Activated T-cell treated with anti-CD3 and anti-CD28 coated beads, Interleukin-2, amount 50 U/mL, for 4 hours (primary cell): ENCODE results near the gene ZNF718. TPM values are rescaled to one million over a fixed set of nuclear protein-coding genes. Genes with fewer than 3 reads are reported as not detected.
"Not testable (repeated sequence)": the region's sequence is repeated elsewhere in the genome, so short reads cannot be mapped to it uniquely, and the experiment has no call there.

Experiments
- ATAC-seq, 2 donors: fragments of 200-7000 bp; cut with Tn5 transposase; one replicate each; pipeline ENCODE4 v1.10.0; 2021
- DNase-seq: peaks from one replicate; pipeline ENCODE4 v3.0.0-alpha.2; 2020
- H3K27me3 Mint-ChIP-seq: one replicate; pipeline ENCODE4 v1.8.0; 2021; ENCODE audit warnings: low read depth, mixed read lengths
- H3K36me3 Mint-ChIP-seq: one replicate; pipeline ENCODE4 v1.8.0; 2022; ENCODE audit warnings: mixed read lengths; ENCODE audit not compliant: insufficient read depth
- H3K4me1 Mint-ChIP-seq: one replicate; pipeline ENCODE4 v1.8.0; 2021; ENCODE audit warnings: low read depth, mixed read lengths
- H3K4me3 Mint-ChIP-seq: one replicate; pipeline ENCODE4 v1.8.0; 2021; ENCODE audit warnings: mild to moderate bottlenecking, moderate library complexity, mixed read lengths
- H3K9me3 Mint-ChIP-seq: one replicate; pipeline ENCODE4 v1.8.0; 2021; ENCODE audit warnings: mixed read lengths
- total RNA-seq, 3 donors: library from RNA; stranded (reverse); gene quantifications; one replicate each; pipeline ENCODE4 v1.2.1, GENCODE V29; 2021

The ZNF718 gene
- total RNA-seq, 3 donors from 2014 or later, result 4.5 to 6.4 (median 5.7) TPM

- peaks cover 32% of the 10 kb centered on the region for H3K4me1 Mint-ChIP-seq
- ATAC-seq, DNase-seq, H3K27me3 Mint-ChIP-seq: not testable (repeated sequence)
- H3K9me3 Mint-ChIP-seq, result peaks cover 16% of the 10 kb centered on the region
- peak overlapping the region; percentile 91 for H3K4me3 Mint-ChIP-seq
- peaks cover 20% of the 10 kb centered on the region for H3K36me3 Mint-ChIP-seq
These were observed 403 bp upstream of the ZNF718 start for GRCh38 chr4:123922-124274.

DNA sequence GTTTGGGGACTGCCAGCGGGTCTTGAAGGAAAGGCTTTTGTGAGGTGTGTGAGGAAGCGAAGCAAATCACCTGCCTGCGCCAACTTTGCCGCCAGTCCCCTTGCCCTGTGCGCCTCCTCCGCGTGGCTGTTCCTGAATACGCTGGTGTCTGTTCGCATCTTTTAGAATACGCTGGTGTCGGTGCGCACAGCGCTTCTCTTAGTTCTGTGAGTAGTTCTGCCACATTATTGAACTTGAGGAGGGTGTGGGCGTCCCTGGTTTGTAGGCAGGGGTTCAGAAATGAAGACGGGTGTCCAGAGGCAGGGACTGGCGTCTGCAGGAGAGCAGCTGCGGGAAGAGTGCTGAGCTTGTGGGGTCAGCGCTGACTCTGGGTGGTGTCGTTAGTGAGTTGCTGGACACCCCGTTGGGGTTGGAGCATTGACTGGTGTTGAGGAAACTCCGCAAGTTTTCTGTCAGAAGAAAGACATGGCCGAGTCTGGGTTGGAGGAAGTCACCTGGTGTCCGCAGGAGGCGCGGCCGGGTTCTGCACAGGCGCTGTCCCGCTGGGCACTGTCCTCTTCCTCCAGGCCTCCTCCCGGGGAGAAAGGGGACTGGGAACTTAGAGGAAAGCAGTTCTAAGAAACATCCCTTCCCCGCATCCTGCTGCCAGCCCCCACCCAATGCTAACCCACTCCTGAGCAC lies 930 bp downstream of the ZNF718 start:
- ATAC-seq (peak; percentile 16 to 18), DNase-seq (peak; percentile 36)
- H3K27me3 Mint-ChIP-seq, result no peaks in the 10 kb centered on the region
- H3K4me1 Mint-ChIP-seq, result peaks cover 31% of the 10 kb centered on the region
- H3K36me3 Mint-ChIP-seq, result peaks cover 26% of the 10 kb centered on the region
- H3K9me3 Mint-ChIP-seq, result peaks cover 16% of the 10 kb centered on the region
- peak overlapping the region; percentile 91 for H3K4me3 Mint-ChIP-seq

DNA sequence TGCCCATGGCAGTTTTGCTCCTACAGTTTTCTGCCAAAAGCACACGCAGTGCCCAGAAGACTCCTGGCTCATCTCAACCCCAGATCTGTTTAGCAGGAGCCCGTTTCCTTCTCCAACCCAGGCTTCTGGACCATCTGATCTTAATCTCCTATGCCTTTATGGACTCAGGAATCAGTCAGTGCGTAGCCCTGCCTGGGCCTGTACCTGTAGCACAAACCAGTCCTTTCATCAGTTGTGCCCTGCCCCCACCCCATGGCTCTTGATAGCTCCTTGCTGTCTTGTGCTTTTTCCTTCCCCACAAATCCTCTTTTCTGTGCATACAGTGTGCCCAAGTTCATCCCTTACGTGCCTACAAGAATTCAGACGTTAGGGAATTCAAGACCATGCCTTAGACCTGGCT lies 1.5 kb downstream of the ZNF718 start:
- Mint-ChIP-seq H3K9me3 (peaks cover 16% of the 10 kb centered on the region), H3K36me3 (peaks cover 26% of the 10 kb centered on the region)

GRCh38 chr4:132483-132882 lies 8.2 kb downstream of the ZNF718 start:
- H3K27me3 Mint-ChIP-seq, result no peaks in the 10 kb centered on the region
- peaks cover 39% of the 10 kb centered on the region for H3K36me3 Mint-ChIP-seq
- peaks cover 6% of the 10 kb centered on the region for H3K4me1 Mint-ChIP-seq
- H3K9me3 Mint-ChIP-seq, result peaks cover 17% of the 10 kb centered on the region
- no peak overlapping the region for H3K4me3 Mint-ChIP-seq
- DNase-seq (no peak), ATAC-seq (no peak)

More for the DNA sequence above, 1.5 kb downstream of the ZNF718 start:
- peaks cover 27% of the 10 kb centered on the region for H3K4me1 Mint-ChIP-seq
- H3K27me3 Mint-ChIP-seq, result no peaks in the 10 kb centered on the region
- DNase-seq, result no peak
- no peak for ATAC-seq
- peak overlapping the region; percentile 91 for H3K4me3 Mint-ChIP-seq

DNA sequence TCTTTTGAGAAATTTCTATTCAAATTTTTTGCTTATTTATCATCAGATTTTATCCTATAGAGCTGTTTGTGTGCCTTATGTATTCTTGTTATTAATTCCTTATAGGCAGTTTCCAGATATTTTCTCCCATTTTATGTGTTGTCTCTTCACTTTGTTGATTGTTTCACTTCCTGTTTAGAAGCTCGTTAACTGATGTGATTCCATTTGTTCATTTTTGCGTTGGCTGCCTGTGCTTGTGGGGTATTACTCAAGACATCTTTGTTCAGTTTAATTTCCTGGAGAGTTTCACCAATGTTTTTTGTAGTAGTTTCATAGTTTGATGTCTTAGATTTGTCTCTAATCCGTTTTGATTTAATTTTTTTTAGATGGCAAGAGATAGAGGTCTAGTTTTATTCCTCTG lies 14.6 kb downstream of the ZNF718 start:
- H3K9me3 Mint-ChIP-seq, result peaks cover 54% of the 10 kb centered on the region
- H3K4me1 Mint-ChIP-seq, result peaks cover 15% of the 10 kb centered on the region
- H3K27me3 Mint-ChIP-seq, result no peaks in the 10 kb centered on the region
- H3K36me3 Mint-ChIP-seq, result peaks cover 66% of the 10 kb centered on the region
- H3K4me3 Mint-ChIP-seq, result no peak overlapping the region
- no peak for ATAC-seq
- no peak for DNase-seq

DNA sequence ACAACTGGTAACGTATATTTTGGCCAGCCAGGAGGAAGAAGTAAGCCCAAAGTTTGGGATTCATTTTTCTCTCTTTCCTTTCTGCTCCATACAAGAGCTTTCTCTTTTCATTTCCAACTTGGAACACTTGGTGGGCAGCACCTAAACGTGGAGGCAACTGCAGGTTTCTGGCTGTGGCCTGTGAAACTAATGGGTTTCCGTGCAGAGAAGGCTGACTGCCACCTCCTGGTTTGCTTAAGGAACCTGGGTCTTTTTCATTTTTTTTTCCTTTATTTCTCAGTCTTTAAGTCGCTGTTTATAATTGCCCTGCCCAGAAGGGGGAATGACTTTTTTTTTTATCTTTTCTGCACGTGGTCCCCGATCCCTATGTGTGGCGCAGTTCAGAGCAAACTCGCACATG lies 15.4 kb downstream of the ZNF718 start:
- Mint-ChIP-seq H3K4me1 (peaks cover 15% of the 10 kb centered on the region), H3K4me3 (no peak overlapping the region), H3K9me3 (peaks cover 61% of the 10 kb centered on the region)

DNA sequence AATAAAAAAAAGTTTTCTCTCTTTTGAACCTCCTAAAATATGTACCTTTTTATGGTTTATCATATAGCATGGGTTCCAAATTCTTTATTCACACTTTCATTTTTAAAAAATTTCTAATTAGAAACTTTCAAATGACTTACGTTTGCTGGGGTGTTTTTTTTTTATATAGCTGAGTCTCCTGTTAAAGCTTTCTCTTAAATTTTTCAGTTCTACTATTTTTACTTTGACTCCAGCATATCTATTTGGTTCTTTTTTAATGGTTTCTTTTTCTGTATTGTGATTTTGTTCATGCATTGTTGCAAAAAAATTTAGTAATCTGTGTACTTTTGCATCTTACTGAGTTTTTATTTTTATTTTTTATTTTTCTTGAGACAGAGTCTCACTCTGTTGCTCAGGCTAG lies 22.3 kb downstream of the ZNF718 start:
- ATAC-seq (no peak), DNase-seq (no peak)
- no peaks in the 10 kb centered on the region for H3K4me1 Mint-ChIP-seq
- peaks cover 41% of the 10 kb centered on the region for H3K9me3 Mint-ChIP-seq
- peaks cover 40% of the 10 kb centered on the region for H3K36me3 Mint-ChIP-seq
- no peaks in the 10 kb centered on the region for H3K27me3 Mint-ChIP-seq
- no peak overlapping the region for H3K4me3 Mint-ChIP-seq

More for the DNA sequence above, 15.4 kb downstream of the ZNF718 start:
- H3K27me3 Mint-ChIP-seq, result no peaks in the 10 kb centered on the region
- H3K36me3 Mint-ChIP-seq, result peaks cover 70% of the 10 kb centered on the region
- DNase-seq (no peak), ATAC-seq (no peak)

GRCh38 chr4:147233-147632 lies 22.9 kb downstream of the ZNF718 start:
- Mint-ChIP-seq H3K9me3 (peaks cover 42% of the 10 kb centered on the region), H3K4me3 (no peak overlapping the region), H3K36me3 (peaks cover 41% of the 10 kb centered on the region), H3K27me3 (no peaks in the 10 kb centered on the region), H3K4me1 (no peaks in the 10 kb centered on the region)
- DNase-seq (no peak), ATAC-seq (no peak)

DNA sequence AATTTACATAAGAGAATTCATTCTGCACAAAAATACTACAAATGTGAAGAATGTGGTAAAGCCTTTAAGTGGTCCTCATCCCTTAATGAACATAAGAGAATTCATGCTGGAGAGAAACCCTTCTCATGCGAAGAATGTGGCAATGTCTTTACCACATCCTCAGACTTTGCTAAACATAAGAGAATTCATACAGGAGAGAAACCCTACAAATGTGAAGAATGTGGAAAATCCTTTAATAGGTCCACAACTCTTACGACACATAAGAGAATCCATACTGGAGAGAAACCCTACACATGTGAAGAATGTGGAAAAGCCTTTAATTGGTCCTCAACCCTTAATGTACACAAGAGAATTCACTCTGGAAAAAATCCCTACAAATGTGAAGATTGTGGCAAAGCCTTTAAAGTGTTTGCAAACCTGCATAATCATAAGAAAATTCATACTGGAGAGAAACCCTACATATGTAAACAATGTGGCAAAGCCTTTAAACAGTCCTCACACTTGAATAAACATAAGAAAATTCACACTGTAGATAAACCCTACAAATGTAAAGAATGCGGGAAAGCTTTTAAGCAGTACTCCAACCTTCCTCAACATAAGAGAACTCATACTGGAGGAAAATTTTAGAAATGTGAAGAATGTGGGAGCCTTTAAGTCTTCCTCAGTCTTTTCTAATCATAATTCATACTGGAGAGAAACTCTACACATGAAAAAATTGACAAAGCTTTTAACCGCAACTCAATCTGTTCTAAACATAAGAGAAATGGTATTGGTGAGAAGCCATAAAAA lies 37.4 kb downstream of the ZNF718 start:
- Mint-ChIP-seq H3K9me3 (peaks cover 42% of the 10 kb centered on the region), H3K27me3 (no peaks in the 10 kb centered on the region), H3K36me3 (peaks cover 25% of the 10 kb centered on the region), H3K4me3 (no peak overlapping the region), H3K4me1 (no peaks in the 10 kb centered on the region)
- no peak for DNase-seq
- ATAC-seq, result no peak

- Mint-ChIP-seq H3K9me3 (peaks cover 45% of the 10 kb centered on the region), H3K36me3 (peaks cover 35% of the 10 kb centered on the region)
- not testable (repeated sequence) for H3K4me3 Mint-ChIP-seq, H3K4me1 Mint-ChIP-seq, H3K27me3 Mint-ChIP-seq, ATAC-seq, DNase-seq
These were observed 45.3 kb downstream of the ZNF718 start for GRCh38 chr4:169640-170039.

GRCh38 chr4:171318-171717 lies 47.0 kb downstream of the ZNF718 start:
- H3K27me3 Mint-ChIP-seq, ATAC-seq, H3K4me3 Mint-ChIP-seq, DNase-seq, H3K4me1 Mint-ChIP-seq: not testable (repeated sequence)
- Mint-ChIP-seq H3K9me3 (peaks cover 54% of the 10 kb centered on the region), H3K36me3 (peaks cover 34% of the 10 kb centered on the region)

DNA sequence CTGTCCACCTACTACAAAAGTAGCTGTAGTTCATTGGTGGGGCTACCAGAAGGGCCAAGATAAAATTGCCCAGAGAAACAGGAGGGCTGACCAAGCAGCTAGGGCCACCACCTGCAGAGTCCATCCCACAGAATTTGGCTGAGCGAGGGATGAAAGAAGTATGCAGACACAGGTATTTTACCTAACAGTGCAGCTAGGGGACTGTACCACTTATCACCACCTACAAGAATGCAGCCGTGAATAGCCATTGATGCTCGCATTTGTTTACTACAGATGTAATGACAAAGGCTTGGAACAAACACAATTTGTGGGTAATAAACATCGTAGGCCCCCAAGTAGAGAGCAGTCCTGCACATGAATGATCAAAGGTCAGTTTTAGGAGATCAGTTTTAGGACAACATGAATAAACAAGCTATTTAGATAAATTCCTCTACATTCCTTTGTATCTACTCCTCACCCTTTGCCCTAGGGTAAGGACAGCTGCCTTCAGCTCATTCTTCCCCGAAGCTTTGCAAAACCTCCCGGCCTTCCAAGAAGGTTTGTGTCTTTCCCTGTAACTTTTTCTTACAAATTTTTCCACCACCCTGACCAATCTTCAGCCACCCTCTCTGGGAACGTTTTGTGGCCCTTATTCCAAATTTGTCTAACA lies 49.5 kb downstream of the ZNF718 start:
- Mint-ChIP-seq H3K4me1 (no peaks in the 10 kb centered on the region), H3K4me3 (no peak overlapping the region), H3K36me3 (peaks cover 30% of the 10 kb centered on the region), H3K9me3 (peaks cover 64% of the 10 kb centered on the region), H3K27me3 (no peaks in the 10 kb centered on the region)
- DNase-seq (no peak), ATAC-seq (no peak)

GRCh38 chr4:175986-176385 lies 51.7 kb downstream of the ZNF718 start:
- Mint-ChIP-seq H3K9me3 (peaks cover 65% of the 10 kb centered on the region), H3K4me3 (no peak overlapping the region), H3K36me3 (peaks cover 26% of the 10 kb centered on the region), H3K4me1 (no peaks in the 10 kb centered on the region), H3K27me3 (no peaks in the 10 kb centered on the region)
- ATAC-seq (no peak), DNase-seq (no peak)

DNA sequence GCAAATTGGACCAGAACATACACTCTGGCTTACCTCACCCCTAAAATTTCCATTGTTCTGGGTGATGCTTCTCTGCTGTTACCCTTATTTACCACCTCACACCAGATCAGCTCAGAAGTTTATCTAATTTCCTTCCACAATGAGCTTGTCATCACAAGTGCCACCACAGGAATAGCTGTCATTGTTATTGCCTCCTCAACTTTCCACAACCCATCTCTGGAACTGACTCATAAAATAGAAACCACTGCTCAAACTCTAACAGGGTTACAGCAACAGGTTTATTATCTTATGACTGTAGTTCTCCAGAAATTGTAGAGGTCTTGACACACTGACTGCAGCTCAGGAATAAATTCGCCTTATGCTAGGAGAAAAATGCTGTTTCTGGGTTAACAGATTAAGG lies 52.7 kb downstream of the ZNF718 start:
- DNase-seq (no peak), ATAC-seq (no peak)
- peaks cover 66% of the 10 kb centered on the region for H3K9me3 Mint-ChIP-seq
- no peaks in the 10 kb centered on the region for H3K4me1 Mint-ChIP-seq
- H3K27me3 Mint-ChIP-seq, result no peaks in the 10 kb centered on the region
- peaks cover 28% of the 10 kb centered on the region for H3K36me3 Mint-ChIP-seq
- no peak overlapping the region for H3K4me3 Mint-ChIP-seq
